Activated CD8-positive, alpha-beta memory T cell treated with anti-CD3 and anti-CD28 coated beads for 24 hours (primary cell): ENCODE data around the gene RAI14.

Experiments
- DNase-seq: peaks from one replicate; pipeline ENCODE4 v3.0.0-alpha.2; 2020

RAI14 gene

GRCh38 chr5:34866989-34867471 lies 210.9 kb downstream of the RAI14 start:
- no peak for DNase-seq

DNA sequence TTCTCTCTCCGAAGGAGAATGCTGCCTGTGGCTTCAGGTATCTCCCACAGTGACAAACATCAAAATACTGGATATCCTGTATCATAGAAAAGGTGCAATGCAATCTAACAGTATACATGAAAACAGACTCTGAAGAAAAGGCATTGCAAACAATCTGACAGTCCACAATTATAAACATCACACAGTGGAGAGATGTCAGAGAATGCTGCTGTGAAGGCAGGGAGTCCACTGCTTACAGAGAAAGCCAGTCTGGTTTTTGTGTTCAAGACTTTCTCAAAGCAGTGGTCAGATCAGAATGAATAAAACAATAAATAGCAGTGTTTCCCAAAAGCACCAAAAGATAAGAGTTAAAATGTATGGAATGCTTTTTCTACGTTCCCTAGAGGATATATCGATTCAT lies 211.5 kb downstream of the RAI14 start:
- no peak for DNase-seq

GRCh38 chr5:34868791-34869190 lies 212.7 kb downstream of the RAI14 start:
- no peak for DNase-seq

- no peak for DNase-seq
Observed at GRCh38 chr5:34869256-34869655, 213.1 kb downstream of the RAI14 start.

DNA sequence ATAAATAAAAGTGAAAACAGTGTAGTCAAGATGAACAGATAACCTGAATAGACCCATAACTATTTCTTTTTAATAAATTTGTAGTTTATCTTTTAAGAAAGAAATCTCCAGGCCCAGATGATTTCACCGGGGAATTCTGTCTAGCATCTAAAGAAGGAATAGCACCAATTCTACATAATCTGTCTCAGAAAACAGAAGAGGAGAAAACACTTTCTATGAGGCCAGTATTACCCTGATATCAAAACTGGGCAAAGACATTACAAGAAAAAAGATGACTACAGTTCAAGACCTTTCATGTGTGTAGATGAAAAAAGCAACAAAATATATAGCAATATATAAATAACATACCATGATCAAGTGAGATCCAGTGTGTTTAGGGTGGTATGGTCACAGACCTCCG lies 214.3 kb downstream of the RAI14 start:
- no peak for DNase-seq

GRCh38 chr5:34876275-34876674 lies 220.1 kb downstream of the RAI14 start:
- no peak for DNase-seq

DNA sequence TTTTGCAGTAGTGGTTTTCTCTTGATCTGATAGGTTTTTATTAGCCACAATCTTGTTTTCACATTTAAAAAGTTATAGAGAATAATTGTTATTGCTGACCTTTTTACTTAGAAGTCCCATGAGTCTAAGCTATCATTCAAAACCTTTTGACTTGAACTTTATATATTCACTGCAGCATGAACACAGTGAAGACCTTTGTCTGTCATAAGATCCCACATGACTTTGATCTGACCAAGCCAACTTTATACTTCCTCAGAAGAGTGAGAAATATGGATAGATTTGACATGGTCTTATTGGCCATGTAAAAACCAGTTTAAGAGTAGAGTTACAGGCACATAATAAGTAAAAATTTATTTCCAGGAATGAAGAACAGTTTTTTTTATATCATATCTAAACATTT lies 225.1 kb downstream of the RAI14 start:
- DNase-seq, result no peak
